ENCODE results near the gene EMX1.
"Not testable (repeated sequence)": the region's sequence is repeated elsewhere in the genome, so short reads cannot be mapped to it uniquely, and the experiment has no call there.

The EMX1 gene

GRCh38 chr2:72901426-72901825 is 15.9 kb upstream of the EMX1 start:
- no peak for DNase-seq

GRCh38 chr2:72907369-72907768 is 9.9 kb upstream of the EMX1 start:
- not testable (repeated sequence) for DNase-seq

- no peak for DNase-seq
Observed at GRCh38 chr2:72908741-72909140, 8.6 kb upstream of the EMX1 start.

GRCh38 chr2:72911256-72911655 is 6.1 kb upstream of the EMX1 start:
- DNase-seq: no peak

GRCh38 chr2:72913486-72914205 is 3.7 kb upstream of the EMX1 start:
- no peak for DNase-seq

- DNase-seq: no peak
Observed at GRCh38 chr2:72914206-72914559, 3.1 kb upstream of the EMX1 start.

GRCh38 chr2:72914589-72915319 is 2.6 kb upstream of the EMX1 start:
- no peak for DNase-seq

- no peak for DNase-seq
Observed at GRCh38 chr2:72915320-72915906, 1.9 kb upstream of the EMX1 start.

- DNase-seq: peak; percentile 47
Observed at GRCh38 chr2:72915907-72916742, 1.2 kb upstream of the EMX1 start.

GRCh38 chr2:72916743-72917137 is 579 bp upstream of the EMX1 start:
- DNase-seq: no peak

GRCh38 chr2:72917877-72918553 is 696 bp downstream of the EMX1 start:
- DNase-seq: no peak

- no peak for DNase-seq
Observed at GRCh38 chr2:72919414-72920317, 2.3 kb downstream of the EMX1 start.

- DNase-seq: no peak
Observed at GRCh38 chr2:72920318-72921087, 3.2 kb downstream of the EMX1 start.

GRCh38 chr2:72921088-72921851 is 4.0 kb downstream of the EMX1 start:
- DNase-seq: no peak

- no peak for DNase-seq
Observed at GRCh38 chr2:72921853-72922252, 4.5 kb downstream of the EMX1 start.

- DNase-seq: no peak
Observed at GRCh38 chr2:72923833-72924352, 6.6 kb downstream of the EMX1 start.

- no peak for DNase-seq
Observed at GRCh38 chr2:72924353-72925240, 7.3 kb downstream of the EMX1 start.

GRCh38 chr2:72925328-72925943 is 8.1 kb downstream of the EMX1 start:
- DNase-seq: no peak

All from NCI-H1694 (cell line).